H1 (cell line): ENCODE results near the gene LGALS1. TPM values are rescaled to one million over a fixed set of nuclear protein-coding genes. Genes with fewer than 3 reads are reported as not detected.

Experiments used
- CTCF ChIA-PET: fragments of 300-600 bp; sonication (Branson Sonifier 250); formaldehyde crosslinking; loops from one replicate; lab custom pipeline; 2021; ENCODE audit not compliant: partially characterized antibody; lab: Charles Lee
- POLR2A ChIA-PET: fragments of 300-600 bp; sonication (Branson Sonifier 250); formaldehyde crosslinking; loops from one replicate; lab custom pipeline; 2021; ENCODE audit warnings: inconsistent platforms; ENCODE audit not compliant: partially characterized antibody; lab: Charles Lee
- DNase-seq, 2 experiments: peaks; one replicate each; pipeline versions ENCODE4 v3.0.0 to v3.0.0-alpha.2; 2010 to 2022; ENCODE audit warnings: low spot score in 2 of 2, low read depth in 1 of 2, mixed read lengths in 1 of 2
- FAIRE-seq: peaks from 2 replicates; lab custom pipeline; 2011; peaks lifted over from hg19 to GRCh38; lab: Jason Lieb, UNC
- H2AFZ ChIP-seq: 2 replicates; pipeline ENCODE4 v1.8.1; 2012; ENCODE audit warnings: low read length, inconsistent platforms
- H2AK5ac ChIP-seq: 2 replicates; pipeline ENCODE4 v1.6.1; 2013; ENCODE audit warnings: low read depth, low read length
- H2BK120ac ChIP-seq: replicated peaks from 2 replicates; pipeline ENCODE3; 2013; ENCODE audit warnings: low read depth, low read length, inconsistent platforms
- H2BK12ac ChIP-seq: 2 replicates; pipeline ENCODE4 v1.6.1; 2013; ENCODE audit warnings: low read depth, low read length
- H2BK15ac ChIP-seq: 2 replicates; pipeline ENCODE4 v1.6.1; 2013; ENCODE audit warnings: low read length
- H2BK20ac ChIP-seq: 2 replicates; pipeline ENCODE4 v1.6.1; 2013; ENCODE audit warnings: low read length
- H2BK5ac ChIP-seq: 2 replicates; pipeline ENCODE4 v1.6.1; 2013; ENCODE audit warnings: low read depth, low read length
- H3K14ac ChIP-seq: 2 replicates; pipeline ENCODE4 v1.6.1; 2013; ENCODE audit warnings: inconsistent platforms; ENCODE audit not compliant: insufficient read length
- H3K18ac ChIP-seq: 2 replicates; pipeline ENCODE4 v1.6.1; 2013; ENCODE audit warnings: low read length; ENCODE audit errors: extremely low read depth
- H3K23ac ChIP-seq: 2 replicates; pipeline ENCODE4 v1.6.1; 2013; ENCODE audit warnings: inconsistent platforms; ENCODE audit not compliant: insufficient read length
- H3K23me2 ChIP-seq: 2 replicates; pipeline ENCODE4 v1.6.1; 2013; ENCODE audit warnings: low read depth, low read length
- H3K27ac ChIP-seq: 2 replicates; pipeline ENCODE4 v1.6.1; 2011; ENCODE audit warnings: low read depth, low read length, inconsistent platforms
- H3K27me3 ChIP-seq, 4 experiments: replicated peaks in 1 of 4; 1 replicate in 1 of 4; 2 replicates in 3 of 4; pipeline versions ENCODE4 v1.6.1 to v1.8.1; 2011 to 2013; ENCODE audit warnings: low read length in 3 of 4, mild to moderate bottlenecking in 3 of 4, inconsistent platforms in 2 of 4, mixed read lengths in 2 of 4, moderate library complexity in 1 of 4; ENCODE audit not compliant: control insufficient read depth in 3 of 4, insufficient read depth in 3 of 4; ENCODE audit errors: extremely low read depth in 1 of 4
- H3K36me3 ChIP-seq, 4 experiments: 2 replicates each; pipeline versions ENCODE4 v1.6.1 to v1.8.1; 2011 to 2013; ENCODE audit warnings: mild to moderate bottlenecking in 4 of 4, low read length in 3 of 4, moderate library complexity in 2 of 4, control low read depth in 1 of 4, inconsistent platforms in 1 of 4; ENCODE audit not compliant: insufficient read depth in 4 of 4, control insufficient read depth in 2 of 4
- H3K4ac ChIP-seq: replicated peaks from 2 replicates; pipeline ENCODE3; 2013; ENCODE audit warnings: low read length, low read depth, mixed read lengths, inconsistent platforms; ENCODE audit not compliant: insufficient read length
- H3K4me1 ChIP-seq, 4 experiments: replicated peaks in 1 of 4; 1 replicate in 1 of 4; 2 replicates in 3 of 4; pipeline versions ENCODE4 v1.6.1 to v1.8.1; 2011 to 2013; ENCODE audit warnings: low read length in 3 of 4, inconsistent platforms in 2 of 4, mixed read lengths in 1 of 4; ENCODE audit not compliant: insufficient read depth in 4 of 4, control insufficient read depth in 3 of 4
- H3K4me2 ChIP-seq, 2 experiments: 2 replicates each; pipeline versions ENCODE4 v1.6.1 to v1.8.1; 2011 to 2013; ENCODE audit warnings: low read depth in 2 of 2, low read length in 2 of 2, control low read depth in 1 of 2, inconsistent platforms in 1 of 2, mild to moderate bottlenecking in 1 of 2; ENCODE audit not compliant: insufficient read depth in 1 of 2
- H3K4me3 ChIP-seq, 4 experiments: fragments of 200-600, 300-600 bp in 1 of 4; sonication (generic), shearing (Covaris generic), sonication (Bioruptor Twin) in 1 of 4; 2 replicates each; pipeline versions ENCODE4 v1.5.1 to v1.8.1; 2011 to 2016; ENCODE audit warnings: low read length in 4 of 4, low read depth in 3 of 4, control low read depth in 2 of 4, inconsistent platforms in 2 of 4, mild to moderate bottlenecking in 2 of 4, mixed read lengths in 1 of 4, moderate library complexity in 1 of 4; ENCODE audit not compliant: insufficient read depth in 2 of 4; ENCODE audit errors: extremely low read depth in 1 of 4
- H3K56ac ChIP-seq: replicated peaks from 2 replicates; pipeline ENCODE3; 2013; ENCODE audit warnings: low read depth, mild to moderate bottlenecking, mixed read lengths, low read length, inconsistent platforms; ENCODE audit not compliant: insufficient read length
- H3K79me1 ChIP-seq: 2 replicates; pipeline ENCODE4 v1.6.1; 2013; ENCODE audit warnings: low read depth, low read length, control low read depth
- H3K79me2 ChIP-seq, 2 experiments: 2 replicates each; pipeline versions ENCODE4 v1.6.1 to v1.8.1; 2012 to 2013; ENCODE audit warnings: low read length in 2 of 2, mild to moderate bottlenecking in 2 of 2, inconsistent platforms in 1 of 2; ENCODE audit not compliant: insufficient read depth in 2 of 2, control insufficient read depth in 1 of 2
- H3K9ac ChIP-seq, 4 experiments: replicated peaks in 1 of 4; 1 replicate in 1 of 4; 2 replicates in 3 of 4; pipeline versions ENCODE4 v1.6.1 to v1.8.1; 2011 to 2013; ENCODE audit warnings: low read depth in 3 of 4, low read length in 3 of 4, control low read depth in 2 of 4, mild to moderate bottlenecking in 2 of 4, moderate library complexity in 2 of 4, inconsistent platforms in 1 of 4; ENCODE audit errors: extremely low read depth in 1 of 4
- H3K9me3 ChIP-seq, 2 experiments: 2 replicates each; pipeline versions ENCODE4 v1.6.1 to v1.8.1; 2012 to 2013; ENCODE audit warnings: mild to moderate bottlenecking in 2 of 2, moderate library complexity in 2 of 2, control low read depth in 1 of 2, inconsistent platforms in 1 of 2, low read depth in 1 of 2, low read length in 1 of 2, mixed read lengths in 1 of 2; ENCODE audit not compliant: insufficient read depth in 2 of 2
- H4K20me1 ChIP-seq, 2 experiments: replicated peaks in 1 of 2; 2 replicates each; pipeline versions ENCODE3 to v1.8.1; 2011 to 2013; ENCODE audit warnings: inconsistent platforms in 2 of 2, low read length in 2 of 2, mild to moderate bottlenecking in 1 of 2; ENCODE audit not compliant: insufficient read depth in 2 of 2, control insufficient read depth in 1 of 2
- H4K5ac ChIP-seq: 2 replicates; pipeline ENCODE4 v1.6.1; 2013; ENCODE audit warnings: low read length, low read depth, mixed read lengths, inconsistent platforms; ENCODE audit not compliant: insufficient read length
- H4K8ac ChIP-seq: 2 replicates; pipeline ENCODE4 v1.8.0; 2013; ENCODE audit warnings: mild to moderate bottlenecking, moderate library complexity, low read length, inconsistent platforms; ENCODE audit not compliant: insufficient read depth; ENCODE audit errors: extremely low read depth
- H4K91ac ChIP-seq: replicated peaks from 2 replicates; pipeline ENCODE3; 2013; ENCODE audit warnings: low read length, mixed read lengths, inconsistent platforms; ENCODE audit not compliant: insufficient read length
- HDAC2 ChIP-seq, 2 experiments: fragments of 300-600 bp in 1 of 2; sonication (generic) in 1 of 2; IDR thresholded peaks; 2 replicates each; pipeline ENCODE4 v1.6.1; 2011 to 2012; ENCODE audit warnings: low read depth in 2 of 2, low read length in 2 of 2, mild to moderate bottlenecking in 2 of 2, moderate library complexity in 2 of 2, borderline replicate concordance in 1 of 2, inconsistent platforms in 1 of 2
- KDM1A ChIP-seq: fragments of 200-600, 300-600 bp; sonication (generic); IDR thresholded peaks from 2 replicates; pipeline ENCODE4 v1.7.1; 2016; ENCODE audit warnings: mild to moderate bottlenecking, low read length, borderline replicate concordance
- POLR2AphosphoS5 ChIP-seq: IDR thresholded peaks from 2 replicates; pipeline ENCODE4 v1.6.1; 2011; ENCODE audit warnings: low read depth, low read length
- TBP ChIP-seq: IDR thresholded peaks from 2 replicates; pipeline ENCODE4 v1.6.1; 2011; ENCODE audit warnings: low read depth, low read length, improper control_type of control experiment
- TEAD4 ChIP-seq: IDR thresholded peaks from 2 replicates; pipeline ENCODE4 v1.6.1; 2012; ENCODE audit warnings: low read depth, low read length, inconsistent platforms, mixed read lengths
- WGBS, 2 experiments: shearing (Covaris generic) in 1 of 2; methylation state at CpG; one replicate each; pipeline versions ENCODE4 v1.1.6 to v1.1.7; 2013 to 2015; ENCODE audit warnings: low lambda C conversion rate in 2 of 2, mixed read lengths in 2 of 2, inconsistent platforms in 1 of 2, low coverage in 1 of 2, missing lambda C conversion rate in 1 of 2; ENCODE audit not compliant: insufficient replicate concordance in 2 of 2, insufficient coverage in 1 of 2, insufficient read length in 1 of 2; ENCODE audit errors: extremely low coverage in 1 of 2, missing lambda C conversion rate in 1 of 2; 5-methylcytosine and 5-hydroxymethylcytosine counted together
- long read RNA-seq, 2 experiments: library from RNA in 1 of 2; library from capped mRNA in 1 of 2; stranded (forward); transcript quantifications; one replicate each; pipeline ENCODE4 v2.0.0, GENCODE V29; 2021; ENCODE audit warnings: inconsistent platforms in 1 of 2
- polyA minus RNA-seq, 3 experiments: library from RNA; depleted of rRNA, polyadenylated mRNA; stranded (reverse); fragments of >200 nt; gene quantifications; 1 replicate in 2 of 3; 2 replicates in 1 of 3; pipeline ENCODE4 v1.2.3, GENCODE V29; 2011
- polyA plus RNA-seq, 7 experiments: library from polyadenylated mRNA; depleted of rRNA in 3 of 7; stranded (reverse) in 5 of 7; unstranded in 2 of 7; fragments of >200 nt in 5 of 7; fragments of 200-250 nt in 2 of 7; gene quantifications; 1 replicate in 5 of 7; 2 replicates in 1 of 7; 4 replicates in 1 of 7; pipeline versions ENCODE4 v1.2.1 to v1.2.3, GENCODE V29; 2011 to 2013; ENCODE audit warnings: missing spikeins in 2 of 7, mixed read lengths in 2 of 7
- total RNA-seq: library from RNA; stranded (reverse); fragmentation: NEBNext Ultra II Directional; extraction: Animal tissue kit (Norgen Biotek cat#: 25700); gene quantifications from 2 replicates; pipeline ENCODE4 v1.2.1, GENCODE V29; 2021
- TF ChIP-seq, protein P1 (sequence below): IDR thresholded peaks from 2 replicates; pipeline ENCODE4 v1.6.1; 2012; ENCODE audit warnings: inconsistent platforms

The LGALS1 gene
- 12.0 and 14.9 TPM in 2 replicates for total RNA-seq
- 92.4 and 101 TPM in 2 replicates for polyA plus RNA-seq (2011; rRNA removed)
- 77.6 TPM for polyA plus RNA-seq (2011; cell fraction: cytosol; rRNA removed)
- polyA plus RNA-seq (2011; cell fraction: nucleus; rRNA removed): 64.0 TPM
- 11.2 to 50.4 TPM (median 33.3 TPM) in 4 replicates for polyA plus RNA-seq (2012, experiment 1 of 2)
- 38.4 TPM for polyA plus RNA-seq (2012, experiment 2 of 2)
- 39.2 TPM for polyA plus RNA-seq (2013, experiment 1 of 2)
- 36.3 TPM for polyA plus RNA-seq (2013, experiment 2 of 2)
- polyA minus RNA-seq (2011; rRNA and poly(A)+ RNA removed): 15.3 and 15.5 TPM in 2 replicates
- polyA minus RNA-seq (2011; cell fraction: cytosol; rRNA and poly(A)+ RNA removed): 13.3 TPM
- 14.5 TPM for polyA minus RNA-seq (2011; cell fraction: nucleus; rRNA and poly(A)+ RNA removed)
- long read RNA-seq, experiment 1, transcript LGALS1-201 (4 exons, 560 nt): major isoform, 13 of 14 reads
- long read RNA-seq, experiment 1, partial matches to known transcripts: 0 of 14 reads
- long read RNA-seq, experiment 1, other reads (novel, unspliced or antisense): 1 of 14 reads
- long read RNA-seq, experiment 2: 0 reads

DNA sequence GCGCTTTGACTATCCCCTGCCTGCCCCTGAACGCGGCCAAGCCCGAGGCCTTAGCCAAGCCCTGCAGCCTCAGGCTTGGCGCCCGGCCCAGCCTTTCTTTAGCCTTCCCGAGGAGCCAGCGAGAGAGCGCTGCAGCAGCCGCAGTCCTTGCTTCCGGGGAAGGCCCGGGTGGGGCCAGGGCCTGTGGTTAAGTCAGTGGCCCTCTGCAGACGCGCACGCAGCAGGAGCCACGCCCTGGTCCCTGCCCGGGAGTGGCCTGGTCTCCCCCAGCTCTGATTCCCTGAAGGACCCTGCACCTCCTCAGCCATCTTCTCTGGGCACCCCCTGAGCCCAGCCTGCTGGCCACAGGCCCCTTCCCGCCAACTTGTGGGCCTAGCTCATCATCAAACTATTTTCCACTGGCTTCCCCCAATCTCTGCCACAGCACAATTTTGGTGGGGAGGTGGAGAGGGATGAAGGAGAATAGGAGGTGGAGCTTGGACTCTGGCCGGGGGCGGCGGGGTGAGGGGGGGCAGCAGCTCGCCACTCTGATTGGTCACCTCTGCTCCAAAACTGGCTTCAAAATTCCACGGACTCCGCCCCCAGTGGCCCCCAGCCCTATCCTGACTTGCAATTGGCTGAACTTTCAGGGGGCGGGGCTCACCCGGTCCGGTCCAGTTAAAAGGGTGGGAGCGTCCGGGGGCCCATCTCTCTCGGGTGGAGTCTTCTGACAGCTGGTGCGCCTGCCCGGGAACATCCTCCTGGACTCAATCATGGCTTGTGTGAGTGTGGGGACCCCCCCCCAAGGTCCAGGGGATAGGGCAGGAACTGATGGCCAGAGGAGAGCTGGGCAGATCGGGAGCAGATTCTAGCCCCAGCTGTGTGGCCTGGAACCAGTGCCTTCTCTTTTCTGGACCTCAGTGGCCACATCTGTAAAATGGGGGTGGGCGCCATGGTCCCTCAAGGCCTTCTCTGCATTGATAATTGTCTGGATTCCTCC is at the start of gene LGALS1:
Gene LGALS1, plus strand, starts transcription at position 686 of the 979 bp plus-strand sequence. Its CDS starts 67 bp downstream, at position 753.
- peaks cover 0 to 19% (median 13%) of the 10 kb centered on the region in 4 experiments; a peak in 6 of 7 replicates for H3K4me1 ChIP-seq
- TF ChIP-seq TBP (peak; percentile 51; the same call in 1 of the 2 replicates), TEAD4 (peak; percentile 21; the same call in 1 of the 2 replicates), HDAC2 (IDR thresholded peaks at IDR 0.05; ENCODE audit: borderline replicate concordance in 1 of 2, low read depth in 2 of 2, low read length in 2 of 2) (no peak), KDM1A (peak; percentile 75; the same call in 1 of the 2 replicates), POLR2AphosphoS5 (no peak)
- TF ChIP-seq, protein P1, sequence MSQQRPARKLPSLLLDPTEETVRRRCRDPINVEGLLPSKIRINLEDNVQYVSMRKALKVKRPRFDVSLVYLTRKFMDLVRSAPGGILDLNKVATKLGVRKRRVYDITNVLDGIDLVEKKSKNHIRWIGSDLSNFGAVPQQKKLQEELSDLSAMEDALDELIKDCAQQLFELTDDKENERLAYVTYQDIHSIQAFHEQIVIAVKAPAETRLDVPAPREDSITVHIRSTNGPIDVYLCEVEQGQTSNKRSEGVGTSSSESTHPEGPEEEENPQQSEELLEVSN: peak; percentile 56; the same call in 1 of the 2 replicates
- peaks cover 0 to 2% (median 0%) of the 10 kb centered on the region in 4 experiments; a peak in 1 of 7 replicates for H3K27me3 ChIP-seq
- H2BK15ac ChIP-seq: peak within 1 kb of the TSS; percentile 61; the same call in 1 of the 2 replicates
- no peak for FAIRE-seq
- no peaks in the 10 kb centered on the region for H3K79me1 ChIP-seq
- peak in 1 of 2 experiments; percentile 73 for DNase-seq
- no peak within 1 kb of the TSS for H3K27ac ChIP-seq
- H2BK12ac ChIP-seq: 0 out of 2 replicates have a peak within 1 kb of the TSS, but pooled peaks have one; percentile 55
- H3K9me3 ChIP-seq: no peaks in the 10 kb centered on the region
- peak within 1 kb of the TSS; percentile 63 to 78 for H3K4me2 ChIP-seq
- ChIA-PET POLR2A (interaction anchor here (1.0 to 2.2 kb wide), 10 partner anchors 8 to 129 kb away, joined by 3 to 13 read pairs (median 4); partner anchors contain the start of genes GGA1, NOL12 and PDXP), CTCF (interaction anchor here (0.7 to 16.3 kb wide), 11 partner anchors 11 to 712 kb away, joined by 3 to 261 read pairs (median 3); partner anchors contain the start of genes PDXP, SH3BP1 and TRIOBP)
- H4K20me1 ChIP-seq: peaks cover 0 to 2% of the 10 kb centered on the region in 2 experiments
- peak within 1 kb of the TSS; percentile 7 for H3K4ac ChIP-seq
- peaks cover 2% of the 10 kb centered on the region; the same call in 1 of the 2 replicates for H3K23me2 ChIP-seq
- peak within 1 kb of the TSS; percentile 7 for H4K5ac ChIP-seq
- peak within 1 kb of the TSS in 2 of 4 experiments; percentile 28 to 63; a peak in 3 of 8 replicates for H3K4me3 ChIP-seq
- H3K23ac ChIP-seq: no peak within 1 kb of the TSS
- H2AFZ ChIP-seq: no peak within 1 kb of the TSS
- H2BK120ac ChIP-seq: peak within 1 kb of the TSS; percentile 85
- H3K36me3 ChIP-seq: no peaks in the 10 kb centered on the region
- H3K79me2 ChIP-seq: no peaks in the 10 kb centered on the region
- H2AK5ac ChIP-seq: no peak within 1 kb of the TSS
- no peak within 1 kb of the TSS for H3K56ac ChIP-seq
- no peak within 1 kb of the TSS for H3K14ac ChIP-seq
- H4K91ac ChIP-seq: peak within 1 kb of the TSS; percentile 55
- peak within 1 kb of the TSS; percentile 72; the same call in 1 of the 2 replicates for H2BK20ac ChIP-seq
- H4K8ac ChIP-seq: peak within 1 kb of the TSS; percentile 45
- H3K9ac ChIP-seq: no peak within 1 kb of the TSS
- WGBS, 2 experiments: 79% methylated on average over 30 of the region's 34 CpGs; no CpG with 5 or more reads in 1 of the 2 experiments
- H3K18ac ChIP-seq: peak within 1 kb of the TSS; percentile 56; the same call in 1 of the 2 replicates
- H2BK5ac ChIP-seq: peak within 1 kb of the TSS; percentile 2; the same call in 1 of the 2 replicates
